ENCODE data around the gene C5orf22. TPM values are rescaled to one million over a fixed set of nuclear protein-coding genes. Genes with fewer than 3 reads are reported as not detected.

Gene C5orf22
- 15.0 and 17.2 TPM in 2 replicates for total RNA-seq

GRCh38 chr5:31531888-31532547, at the start of gene C5orf22, which contains the start of gene DROSHA:
TSS of gene C5orf22 (plus strand) at chr5:31532301. CDS start at chr5:31532393, 92 bp downstream.
TSS of gene DROSHA (minus strand) at chr5:31532093. CDS start at chr5:31529059, 3,034 bp downstream.

Other genes starting within 250 kb of the C5orf22 start
- 33.4 and 41.1 TPM in 2 replicates for gene DROSHA, start 208 bp upstream of the C5orf22 start, total RNA-seq
- 3.9 and 4.5 TPM in 2 replicates for gene PDZD2, start 106.8 kb downstream of the C5orf22 start, total RNA-seq